ENCODE measurements around the gene PINLYP. TPM values are rescaled to one million over a fixed set of nuclear protein-coding genes. Genes with fewer than 3 reads are reported as not detected.

PINLYP gene
- total and polyA plus RNA-seq, 9 of the 15 experiments (the other 6 are each of a cell fraction or from before 2014, with no cell fraction given): 1.00 to 6.7 (median 2.2) TPM

GRCh38 chr19:43597876-43598275 lies 22.3 kb downstream of the PINLYP start:
- Histone ChIP-seq H3K4me2 (ENCODE audit: insufficient read depth, low read length) (peak overlapping the region; percentile 97), H3K27me3 (ENCODE audit: control insufficient read depth in 2 of 2, insufficient read depth in 2 of 2, low read length in 2 of 2) (no peaks in the 10 kb centered on the region), H4K20me1 (replicated peaks; ENCODE audit: control insufficient read depth, insufficient read depth, low read length) (no peaks in the 10 kb centered on the region), H3K27ac (ENCODE audit: extremely low read depth, low read depth, low read length) (peak overlapping the region; percentile 99; the same call in 2 of the 3 replicates), H3K9ac (ENCODE audit: insufficient read depth in 1 of 2, low read depth in 2 of 2, low read length in 2 of 2) (peak overlapping the region in 1 of 2 experiments; percentile 97; a peak in 2 of 4 replicates), H3K4me1 (replicated peaks in 1 of 2; ENCODE audit: control insufficient read depth in 2 of 2, insufficient read depth in 2 of 2, low read length in 2 of 2) (peaks cover 15 to 39% of the 10 kb centered on the region in 2 experiments; a peak in 4 of 5 replicates), H2AFZ (ENCODE audit: low read depth, low read length) (no peak overlapping the region), H3K9me1 (ENCODE audit: control insufficient read depth, insufficient read depth, low read length) (no peaks in the 10 kb centered on the region), H3K36me3 (ENCODE audit: control insufficient read depth, insufficient read depth, low read length) (peaks cover 44% of the 10 kb centered on the region; the same call in 2 of the 3 replicates), H3K79me2 (ENCODE audit: control insufficient read depth, insufficient read depth, low read length) (peaks cover 41% of the 10 kb centered on the region), H3K9me3 (replicated peaks; ENCODE audit: control insufficient read depth, insufficient read depth, low read depth, low read length) (no peaks in the 10 kb centered on the region), H3K4me3 (peak overlapping the region; percentile 76)
- CTCF ChIA-PET (ENCODE audit: low intra/inter-chr PET ratio): no interaction called here
- ATAC-seq: no peak
- no peak for FAIRE-seq
- no peak for DNase-seq (ENCODE audit: extremely low read depth in 1 of 4, low spot score in 3 of 4)
- intact Hi-C loops (cut with micrococcal nuclease) (loop anchor here (2.0 kb wide), 1 partner anchor 55 kb away; no protein-coding TSS in a partner anchor), in situ Hi-C loops (cut with MboI) (no loop called here)
- POLR2A ChIA-PET: interaction anchor here (5.6 kb wide), 1 partner anchor 11 kb away, joined by 60 read pairs; the partner anchor contains the start of gene SRRM5
- WGBS (ENCODE audit: insufficient coverage, low coverage, missing lambda C conversion rate): 29% methylated on average over 5 of the region's 5 CpGs
- no peak for TF ChIP-seq BCOR (IDR thresholded peaks at IDR 0.05)
- TF ChIP-seq, protein P1, sequence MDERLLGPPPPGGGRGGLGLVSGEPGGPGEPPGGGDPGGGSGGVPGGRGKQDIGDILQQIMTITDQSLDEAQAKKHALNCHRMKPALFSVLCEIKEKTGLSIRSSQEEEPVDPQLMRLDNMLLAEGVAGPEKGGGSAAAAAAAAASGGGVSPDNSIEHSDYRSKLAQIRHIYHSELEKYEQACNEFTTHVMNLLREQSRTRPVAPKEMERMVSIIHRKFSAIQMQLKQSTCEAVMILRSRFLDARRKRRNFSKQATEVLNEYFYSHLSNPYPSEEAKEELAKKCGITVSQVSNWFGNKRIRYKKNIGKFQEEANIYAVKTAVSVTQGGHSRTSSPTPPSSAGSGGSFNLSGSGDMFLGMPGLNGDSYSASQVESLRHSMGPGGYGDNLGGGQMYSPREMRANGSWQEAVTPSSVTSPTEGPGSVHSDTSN (CRISPR knock-in tag; IDR thresholded peaks at IDR 0.05; ENCODE audit: low read depth): no peak
- TF ChIP-seq, protein P1 (tag; conservative IDR thresholded peaks at IDR 0.05; ENCODE audit: low read depth): 0 out of 2 replicates have a peak, but pooled peaks have one; percentile 8
- no TSS peak for BruUV-seq (replicated peaks)

Measured in K562 (cell line).